GM12878 (cell line): ENCODE results near the gene OTOP3.
"Not testable (repeated sequence)": the region's sequence is repeated elsewhere in the genome, so short reads cannot be mapped to it uniquely, and the experiment has no call there.

Experiments
- EGR1 ChIP-seq, 2 experiments: IDR thresholded peaks; 1 replicate in 1 of 2; 2 replicates in 1 of 2; pipeline ENCODE4 v1.6.1; 2011 to 2012; ENCODE audit warnings: low read depth in 2 of 2, low read length in 2 of 2, borderline replicate concordance in 1 of 2, mild to moderate bottlenecking in 1 of 2, moderate library complexity in 1 of 2
- FOXK2 ChIP-seq: fragments of 450-650 bp; IDR thresholded peaks from 2 replicates; pipeline ENCODE4 v1.6.1; 2017; ENCODE audit warnings: mild to moderate bottlenecking, moderate library complexity
- HCFC1 ChIP-seq: fragments of 150-350 bp; IDR thresholded peaks from 2 replicates; pipeline ENCODE4 v1.6.1; 2014; ENCODE audit warnings: low read length
- POLR2A ChIP-seq: IDR thresholded peaks from 2 replicates; pipeline ENCODE4 v1.6.1; 2011; ENCODE audit warnings: low read depth, mild to moderate bottlenecking, low read length
- TF ChIP-seq, protein P1 (sequence below), 3 experiments: IDR thresholded peaks in 2 of 3; conservative IDR thresholded peaks in 1 of 3; 2 replicates each; pipeline ENCODE4 v1.5.1; 2011; ENCODE audit warnings: low read depth in 3 of 3, low read length in 3 of 3, mild to moderate bottlenecking in 3 of 3, control low read depth in 2 of 3, moderate library complexity in 2 of 3, inconsistent platforms in 1 of 3, mixed read lengths in 1 of 3; ENCODE audit not compliant: control insufficient read depth in 2 of 3, insufficient read depth in 1 of 3; ENCODE audit errors: extremely low read depth in 1 of 3

- not testable (repeated sequence) for TF ChIP-seq EGR1 (IDR thresholded peaks at IDR 0.05; ENCODE audit: borderline replicate concordance in 1 of 2, low read depth in 2 of 2, low read length in 2 of 2); HCFC1; FOXK2; POLR2A
- TF ChIP-seq, protein P1, sequence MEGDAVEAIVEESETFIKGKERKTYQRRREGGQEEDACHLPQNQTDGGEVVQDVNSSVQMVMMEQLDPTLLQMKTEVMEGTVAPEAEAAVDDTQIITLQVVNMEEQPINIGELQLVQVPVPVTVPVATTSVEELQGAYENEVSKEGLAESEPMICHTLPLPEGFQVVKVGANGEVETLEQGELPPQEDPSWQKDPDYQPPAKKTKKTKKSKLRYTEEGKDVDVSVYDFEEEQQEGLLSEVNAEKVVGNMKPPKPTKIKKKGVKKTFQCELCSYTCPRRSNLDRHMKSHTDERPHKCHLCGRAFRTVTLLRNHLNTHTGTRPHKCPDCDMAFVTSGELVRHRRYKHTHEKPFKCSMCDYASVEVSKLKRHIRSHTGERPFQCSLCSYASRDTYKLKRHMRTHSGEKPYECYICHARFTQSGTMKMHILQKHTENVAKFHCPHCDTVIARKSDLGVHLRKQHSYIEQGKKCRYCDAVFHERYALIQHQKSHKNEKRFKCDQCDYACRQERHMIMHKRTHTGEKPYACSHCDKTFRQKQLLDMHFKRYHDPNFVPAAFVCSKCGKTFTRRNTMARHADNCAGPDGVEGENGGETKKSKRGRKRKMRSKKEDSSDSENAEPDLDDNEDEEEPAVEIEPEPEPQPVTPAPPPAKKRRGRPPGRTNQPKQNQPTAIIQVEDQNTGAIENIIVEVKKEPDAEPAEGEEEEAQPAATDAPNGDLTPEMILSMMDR (IDR thresholded peaks at IDR 0.05 in 2 of 3, conservative IDR thresholded peaks at IDR 0.05 in 1 of 3; ENCODE audit: control insufficient read depth in 2 of 3, extremely low read depth in 1 of 3, insufficient read depth in 1 of 3, low read depth in 3 of 3, low read length in 3 of 3): not testable (repeated sequence)
These were observed 33.8 kb downstream of the OTOP3 start for GRCh38 chr17:74969501-74969900.
